D721Med (cell line): ENCODE results near the gene LDLRAD4.

Source experiments
- DNase-seq: peaks from one replicate; pipeline ENCODE4 v3.0.0; 2011; ENCODE audit warnings: low spot score; ENCODE audit not compliant: insufficient read length
- FAIRE-seq: peaks from 2 replicates; lab custom pipeline; 2011; peaks lifted over from hg19 to GRCh38; lab: Jason Lieb, UNC
- TF ChIP-seq, protein P1 (sequence below): IDR thresholded peaks from 2 replicates; pipeline ENCODE4 v1.5.1; 2012; ENCODE audit warnings: mild to moderate bottlenecking, control low read depth; ENCODE audit not compliant: insufficient read depth; ENCODE audit errors: missing control alignments

Gene LDLRAD4

DNA sequence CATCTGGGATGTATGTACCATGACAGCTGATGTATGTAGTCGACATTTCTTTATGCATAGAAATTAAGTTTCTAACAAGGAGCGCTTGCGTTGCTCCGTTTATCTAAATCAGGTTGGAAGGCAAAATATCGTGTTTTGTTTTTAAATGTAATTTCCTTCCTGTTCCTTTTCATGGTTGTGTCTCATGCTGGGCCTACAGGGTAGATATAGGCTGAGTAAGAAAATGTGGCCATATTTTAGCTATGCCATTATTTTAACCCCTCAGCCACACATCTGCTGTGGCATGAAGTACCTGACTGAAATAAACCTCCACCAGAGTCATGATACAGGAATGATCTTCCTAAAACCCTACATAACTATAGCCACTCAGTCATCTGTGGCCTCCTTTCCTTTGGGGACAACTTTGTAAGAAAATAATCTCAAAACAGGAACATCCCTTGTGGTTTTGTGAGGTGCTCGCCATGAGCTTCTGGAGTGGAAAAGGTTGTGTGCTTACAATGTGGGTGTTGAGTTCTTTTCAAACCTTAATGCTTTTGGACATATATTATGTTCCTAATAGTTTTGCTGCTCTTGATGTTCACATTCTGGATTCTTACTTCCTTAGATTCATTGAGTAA, 293.5 kb downstream of the LDLRAD4 start:
- TF ChIP-seq, protein P1, sequence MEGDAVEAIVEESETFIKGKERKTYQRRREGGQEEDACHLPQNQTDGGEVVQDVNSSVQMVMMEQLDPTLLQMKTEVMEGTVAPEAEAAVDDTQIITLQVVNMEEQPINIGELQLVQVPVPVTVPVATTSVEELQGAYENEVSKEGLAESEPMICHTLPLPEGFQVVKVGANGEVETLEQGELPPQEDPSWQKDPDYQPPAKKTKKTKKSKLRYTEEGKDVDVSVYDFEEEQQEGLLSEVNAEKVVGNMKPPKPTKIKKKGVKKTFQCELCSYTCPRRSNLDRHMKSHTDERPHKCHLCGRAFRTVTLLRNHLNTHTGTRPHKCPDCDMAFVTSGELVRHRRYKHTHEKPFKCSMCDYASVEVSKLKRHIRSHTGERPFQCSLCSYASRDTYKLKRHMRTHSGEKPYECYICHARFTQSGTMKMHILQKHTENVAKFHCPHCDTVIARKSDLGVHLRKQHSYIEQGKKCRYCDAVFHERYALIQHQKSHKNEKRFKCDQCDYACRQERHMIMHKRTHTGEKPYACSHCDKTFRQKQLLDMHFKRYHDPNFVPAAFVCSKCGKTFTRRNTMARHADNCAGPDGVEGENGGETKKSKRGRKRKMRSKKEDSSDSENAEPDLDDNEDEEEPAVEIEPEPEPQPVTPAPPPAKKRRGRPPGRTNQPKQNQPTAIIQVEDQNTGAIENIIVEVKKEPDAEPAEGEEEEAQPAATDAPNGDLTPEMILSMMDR = no peak
- DNase-seq (no peak), FAIRE-seq (no peak)

DNA sequence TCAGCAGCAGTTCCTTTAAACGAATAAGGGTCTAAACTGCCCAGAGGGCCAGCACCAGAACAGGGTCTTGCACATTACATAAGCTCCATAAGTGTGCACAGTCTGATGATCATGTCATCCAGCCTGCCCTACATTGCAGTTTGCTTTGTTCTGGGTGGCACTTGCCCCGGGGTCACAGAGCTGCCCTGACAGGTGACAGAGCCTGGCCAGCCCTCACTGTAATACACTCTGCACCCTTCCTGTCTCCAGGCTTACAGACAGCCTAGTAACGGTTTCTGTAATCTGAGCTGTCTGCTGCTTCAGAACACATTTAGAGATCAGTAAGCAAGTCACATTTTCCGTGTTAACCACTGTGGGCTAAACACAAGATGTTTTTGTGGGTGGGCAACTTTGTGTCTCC, 294.5 kb downstream of the LDLRAD4 start:
- FAIRE-seq = no peak
- TF ChIP-seq, protein P1 = no peak
- DNase-seq = no peak

DNA sequence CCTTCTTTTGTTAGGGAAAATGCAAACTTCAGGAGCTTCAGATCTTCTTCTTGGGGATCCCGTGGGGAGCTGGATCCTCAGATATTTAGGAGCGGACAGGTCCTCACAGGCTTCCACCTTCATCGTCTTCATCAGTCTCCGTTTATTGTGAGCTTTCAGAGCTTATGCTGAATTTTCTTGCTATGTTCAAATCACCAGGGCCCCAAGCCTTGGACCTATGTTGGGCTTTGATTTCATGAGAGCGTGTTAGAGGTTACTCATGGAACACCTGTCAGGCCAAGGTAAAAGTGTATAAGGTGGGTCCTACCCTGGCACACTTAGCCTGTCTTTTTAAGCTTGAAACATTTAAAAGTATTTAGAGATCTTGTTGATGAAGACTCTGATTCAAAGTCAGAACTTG, 294.9 kb downstream of the LDLRAD4 start:
- TF ChIP-seq, protein P1 = no peak
- FAIRE-seq (no peak), DNase-seq (no peak)

DNA sequence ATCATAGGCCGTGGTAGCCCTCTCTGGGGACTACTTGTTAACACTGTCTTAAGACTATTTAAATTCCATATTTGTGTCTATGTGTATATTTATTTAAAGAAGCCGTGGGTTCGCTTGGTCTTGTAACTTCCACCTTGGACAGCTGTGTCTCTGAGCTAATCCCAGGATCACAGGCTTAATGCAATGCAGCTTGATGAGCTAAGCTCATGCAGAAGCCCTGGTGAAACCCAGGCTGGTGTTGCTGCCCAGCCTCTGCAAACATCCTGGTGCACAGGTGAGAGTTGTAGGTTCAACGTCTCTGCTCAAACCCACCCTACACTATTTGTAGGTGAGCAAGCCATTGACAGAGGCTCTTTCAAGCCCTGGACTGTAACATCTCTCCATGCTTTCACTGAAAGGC, 296.0 kb downstream of the LDLRAD4 start:
- DNase-seq (peak; percentile 50), FAIRE-seq (peak; percentile 91)
- TF ChIP-seq, protein P1 = no peak

DNA sequence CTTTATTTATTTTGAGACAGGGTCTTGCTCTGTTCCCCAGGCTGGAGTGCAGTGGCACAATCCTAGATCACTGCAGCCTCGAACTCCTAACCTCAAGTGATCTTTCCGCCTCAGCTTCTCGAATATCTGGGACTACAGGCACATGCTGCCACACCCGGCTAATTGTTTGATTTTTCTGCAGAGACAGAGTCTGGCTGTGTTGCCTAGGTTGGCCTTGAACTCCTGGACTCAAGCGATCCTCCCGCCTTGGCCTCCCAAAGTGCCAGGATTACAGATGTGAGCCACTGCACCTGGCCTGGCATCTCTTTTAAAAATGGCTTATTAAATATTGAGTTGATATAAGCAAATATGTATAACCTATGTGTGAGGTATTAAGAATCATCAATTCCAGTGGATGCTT, 298.3 kb downstream of the LDLRAD4 start:
- TF ChIP-seq, protein P1 = no peak
- DNase-seq = no peak
- FAIRE-seq = no peak

DNA sequence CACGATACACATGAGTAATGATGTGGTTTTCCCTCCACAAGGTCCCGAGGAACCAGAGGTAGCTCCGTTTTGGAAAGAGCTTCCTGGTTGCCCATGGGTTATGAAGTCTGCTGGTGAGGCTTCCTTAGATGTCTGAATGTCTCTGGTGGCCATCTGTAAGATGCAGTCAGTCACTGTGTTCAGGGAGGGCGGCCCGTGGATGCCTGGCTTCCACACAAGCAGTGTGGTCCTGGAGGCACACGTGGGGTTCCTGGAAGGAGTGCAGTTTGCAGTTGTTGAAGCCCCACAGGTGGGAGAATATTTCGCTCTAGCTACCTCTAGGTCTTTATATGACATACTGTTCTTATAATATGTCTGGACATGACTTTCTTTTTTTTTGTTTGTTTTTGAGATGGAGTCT, 298.8 kb downstream of the LDLRAD4 start:
- TF ChIP-seq, protein P1 = no peak
- DNase-seq = no peak
- FAIRE-seq = no peak

DNA sequence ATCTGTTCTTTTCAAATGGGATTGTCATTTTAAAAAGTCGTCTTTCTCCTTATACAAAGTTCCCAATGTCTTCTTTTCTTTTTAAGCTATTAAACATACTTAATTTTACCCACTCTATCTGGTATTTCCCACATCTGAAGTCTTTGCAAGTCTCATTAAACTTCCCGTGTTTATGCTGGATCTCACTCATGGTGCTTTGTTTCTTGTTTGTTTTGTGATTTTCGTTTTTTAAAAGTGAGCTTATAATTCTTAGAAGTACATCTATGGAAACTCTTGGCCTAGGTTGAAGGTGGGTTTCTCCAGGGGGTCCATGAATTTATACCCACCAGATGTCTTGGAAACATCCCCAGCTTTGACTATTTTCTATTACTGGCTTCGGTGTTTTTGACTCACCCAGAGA, 299.8 kb downstream of the LDLRAD4 start:
- TF ChIP-seq, protein P1 = no peak
- FAIRE-seq = no peak
- no peak for DNase-seq
